ENCODE results near the gene CIBAR2. TPM values are rescaled to one million over a fixed set of nuclear protein-coding genes. Genes with fewer than 3 reads are reported as not detected.

CIBAR2 gene
- total and polyA plus RNA-seq, 10 donors, result 0.13 to 2.4 (median 0.35) TPM; not detected in 3

DNA sequence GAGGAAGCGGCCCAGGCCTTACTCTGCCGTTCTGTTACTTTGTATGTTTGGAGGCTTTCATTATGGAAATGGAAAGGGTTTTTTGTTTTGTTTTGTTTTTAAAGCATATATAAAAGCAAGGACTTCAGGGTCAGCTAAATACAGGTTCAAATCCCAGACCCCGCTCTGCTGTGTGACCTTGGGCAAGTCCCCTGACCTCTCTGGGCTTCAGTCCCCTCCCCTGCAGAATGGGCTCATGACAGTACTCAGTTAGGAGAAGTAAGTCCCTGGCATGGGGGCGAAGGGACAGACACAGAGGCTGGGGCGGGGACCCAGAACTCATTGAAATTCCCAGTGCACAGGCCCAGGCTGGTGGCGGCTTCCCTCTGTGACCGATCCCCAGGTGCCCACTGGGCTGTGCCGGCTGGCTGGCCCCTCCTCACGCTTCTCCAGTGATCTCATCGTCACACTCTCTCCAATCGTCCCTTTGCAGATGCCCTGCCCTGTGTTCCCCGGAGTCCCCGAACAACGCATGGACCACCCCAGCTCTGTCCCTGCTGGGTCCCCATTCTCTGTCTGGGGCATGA is 979 bp upstream of the CIBAR2 start:
- H3K4me3 ChIP-seq, result no peak overlapping the region
- no peaks in the 10 kb centered on the region for H3K27me3 ChIP-seq (replicated peaks in 1 of 7)
- intact Hi-C loops (cut with DNase I; ENCODE audit: low total_unique reads), result no loop called here
- TF ChIP-seq POLR2AphosphoS5 (IDR thresholded peaks at IDR 0.05) (no peak), POLR2A (IDR thresholded peaks at IDR 0.05) (no peak)
- TF ChIP-seq, protein P1, sequence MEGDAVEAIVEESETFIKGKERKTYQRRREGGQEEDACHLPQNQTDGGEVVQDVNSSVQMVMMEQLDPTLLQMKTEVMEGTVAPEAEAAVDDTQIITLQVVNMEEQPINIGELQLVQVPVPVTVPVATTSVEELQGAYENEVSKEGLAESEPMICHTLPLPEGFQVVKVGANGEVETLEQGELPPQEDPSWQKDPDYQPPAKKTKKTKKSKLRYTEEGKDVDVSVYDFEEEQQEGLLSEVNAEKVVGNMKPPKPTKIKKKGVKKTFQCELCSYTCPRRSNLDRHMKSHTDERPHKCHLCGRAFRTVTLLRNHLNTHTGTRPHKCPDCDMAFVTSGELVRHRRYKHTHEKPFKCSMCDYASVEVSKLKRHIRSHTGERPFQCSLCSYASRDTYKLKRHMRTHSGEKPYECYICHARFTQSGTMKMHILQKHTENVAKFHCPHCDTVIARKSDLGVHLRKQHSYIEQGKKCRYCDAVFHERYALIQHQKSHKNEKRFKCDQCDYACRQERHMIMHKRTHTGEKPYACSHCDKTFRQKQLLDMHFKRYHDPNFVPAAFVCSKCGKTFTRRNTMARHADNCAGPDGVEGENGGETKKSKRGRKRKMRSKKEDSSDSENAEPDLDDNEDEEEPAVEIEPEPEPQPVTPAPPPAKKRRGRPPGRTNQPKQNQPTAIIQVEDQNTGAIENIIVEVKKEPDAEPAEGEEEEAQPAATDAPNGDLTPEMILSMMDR (IDR thresholded peaks at IDR 0.05 in 8 of 11, conservative IDR thresholded peaks at IDR 0.05 in 3 of 11), result no peak
- H3K4me1 ChIP-seq, result peaks cover 0 to 12% (median 8%) of the 10 kb centered on the region in 6 donors
- H3K9me3 ChIP-seq, result peaks cover 0 to 6% (median 1%) of the 10 kb centered on the region in 8 donors
- WGBS, 5 donors, result 91 to 93% (median 93%) methylated on average over 14 of the region's 14 CpGs
- H3K36me3 ChIP-seq, result no peaks in the 10 kb centered on the region
- no peak overlapping the region for H3K27ac ChIP-seq
- no peak for DNase-seq

DNA sequence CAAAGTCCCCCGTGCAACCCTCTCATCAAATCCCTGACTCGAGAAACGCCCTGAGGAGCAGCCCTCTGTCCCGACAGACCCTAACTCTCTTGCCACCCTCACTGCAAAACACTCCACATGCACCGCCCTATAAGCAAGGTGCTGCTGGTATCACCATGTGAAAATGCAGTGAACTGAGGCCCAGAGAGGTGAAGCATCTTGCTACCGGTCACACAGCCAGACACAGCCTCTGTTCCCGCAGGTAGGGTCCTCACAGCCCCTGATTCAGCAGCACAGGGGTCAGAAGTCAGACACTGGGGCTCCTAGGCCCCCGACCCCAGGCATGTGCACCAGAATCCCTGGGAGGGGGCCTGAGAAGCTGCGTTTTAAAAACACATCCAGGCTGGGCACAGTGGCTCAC is 1.1 kb downstream of the CIBAR2 start:
- H3K36me3 ChIP-seq, result no peaks in the 10 kb centered on the region
- 87 to 96% (median 88%) methylated on average over 7 to 9 of the region's 9 CpGs for WGBS, 5 donors
- intact Hi-C loops (cut with DNase I; ENCODE audit: low total_unique reads), result no loop called here

GRCh38 chr16:85110105-85110504 is 2.2 kb downstream of the CIBAR2 start:
- H3K27me3 ChIP-seq (replicated peaks in 1 of 7), result no peaks in the 10 kb centered on the region
- no peak for DNase-seq
- H3K4me1 ChIP-seq, result peaks cover 4 to 14% (median 10%) of the 10 kb centered on the region in 6 donors
- H3K4me3 ChIP-seq, result no peak overlapping the region
- H3K36me3 ChIP-seq, result no peaks in the 10 kb centered on the region
- intact Hi-C loops (cut with DNase I; ENCODE audit: low total_unique reads), result no loop called here
- H3K27ac ChIP-seq, result no peak overlapping the region
- TF ChIP-seq POLR2AphosphoS5 (IDR thresholded peaks at IDR 0.05), result no peak
- TF ChIP-seq POLR2A (IDR thresholded peaks at IDR 0.05), result no peak
- TF ChIP-seq, protein P1 (IDR thresholded peaks at IDR 0.05 in 8 of 11, conservative IDR thresholded peaks at IDR 0.05 in 3 of 11), result no peak
- no peaks in the 10 kb centered on the region for H3K9me3 ChIP-seq
- WGBS, 5 donors, result 94 to 98% (median 96%) methylated on average over 10 to 19 of the region's 19 CpGs

More for the DNA sequence above, 1.1 kb downstream of the CIBAR2 start:
- no peaks in the 10 kb centered on the region for H3K27me3 ChIP-seq (replicated peaks in 1 of 7)
- no peaks in the 10 kb centered on the region for H3K9me3 ChIP-seq
- no peak overlapping the region for H3K4me3 ChIP-seq
- H3K27ac ChIP-seq, result no peak overlapping the region
- peaks cover 0 to 12% (median 8%) of the 10 kb centered on the region in 6 donors for H3K4me1 ChIP-seq
- TF ChIP-seq POLR2A (IDR thresholded peaks at IDR 0.05), result no peak
- TF ChIP-seq, protein P1 (IDR thresholded peaks at IDR 0.05 in 8 of 11, conservative IDR thresholded peaks at IDR 0.05 in 3 of 11), result no peak
- no peak for TF ChIP-seq POLR2AphosphoS5 (IDR thresholded peaks at IDR 0.05)
- DNase-seq, result no peak

DNA sequence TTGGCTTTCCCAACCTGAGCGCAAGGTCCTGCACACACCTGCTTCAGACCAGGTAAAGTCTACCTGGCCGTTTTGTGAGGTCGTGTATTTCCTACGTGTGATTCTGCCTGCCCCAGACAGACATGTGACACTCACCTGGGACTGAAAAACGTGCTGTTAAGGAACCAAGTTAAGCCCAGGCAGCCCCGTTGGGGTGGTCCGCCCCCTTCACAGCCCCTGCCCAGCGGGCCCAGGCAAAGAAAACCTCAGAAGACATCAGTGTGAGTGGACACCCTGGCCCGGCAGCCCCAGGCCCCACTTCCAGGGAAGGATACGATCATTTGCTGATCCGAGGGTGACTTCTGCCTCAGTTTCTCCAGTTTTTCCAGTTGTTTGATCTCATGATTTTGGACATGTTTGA is 4.7 kb downstream of the CIBAR2 start:
- Histone ChIP-seq H3K36me3 (no peaks in the 10 kb centered on the region), H3K27ac (no peak overlapping the region), H3K4me3 (no peak overlapping the region), H3K4me1 (peaks cover 9 to 33% (median 26%) of the 10 kb centered on the region in 6 donors), H3K27me3 (replicated peaks in 1 of 7) (no peaks in the 10 kb centered on the region), H3K9me3 (no peaks in the 10 kb centered on the region)
- 78 to 96% (median 85%) methylated on average over 10 to 11 of the region's 11 CpGs for WGBS, 5 donors
- intact Hi-C loops (cut with DNase I; ENCODE audit: low total_unique reads), result no loop called here
- DNase-seq, result peak; percentile 59
- no peak for TF ChIP-seq POLR2A (IDR thresholded peaks at IDR 0.05)
- no peak for TF ChIP-seq POLR2AphosphoS5 (IDR thresholded peaks at IDR 0.05)
- TF ChIP-seq, protein P1 (IDR thresholded peaks at IDR 0.05 in 8 of 11, conservative IDR thresholded peaks at IDR 0.05 in 3 of 11), result no peak
